ENCODE measurements around the gene SMARCAL1.

The SMARCAL1 gene

GRCh38 chr2:216525972-216526371, 113.7 kb downstream of the SMARCAL1 start (continued):
- TF ChIP-seq HIC1 (tag by site-specific recombination; IDR thresholded peaks at IDR 0.05) (no peak), PRDM6 (tag by site-specific recombination; IDR thresholded peaks at IDR 0.05) (no peak)

- Histone ChIP-seq H3K4me3 (ENCODE audit: low read depth, low read length) (no peak overlapping the region), H3K36me3 (ENCODE audit: control insufficient read depth in 2 of 2, insufficient read depth in 1 of 2, low read length in 2 of 2) (peaks cover 0 to under 1% of the 10 kb centered on the region in 2 experiments; a peak in 1 of 3 replicates), H3K27ac (ENCODE audit: extremely low read depth, low read depth, low read length) (no peak overlapping the region), H3K9me3 (ENCODE audit: control insufficient read depth, insufficient read depth, low read depth, low read length) (no peaks in the 10 kb centered on the region), H3K4me1 (ENCODE audit: control insufficient read depth, insufficient read depth, low read length) (no peaks in the 10 kb centered on the region)
- ChIA-PET CTCF (interaction anchor here (2.5 to 13.1 kb wide), 2 partner anchors 9 to 140 kb away, joined by 11 to 376 read pairs; no protein-coding TSS in a partner anchor), POLR2A (no interaction called here)
- peak; percentile 79 for TF ChIP-seq ZNF366 (tag by site-specific recombination; conservative IDR thresholded peaks at IDR 0.05)
- TF ChIP-seq ZNF112 (tag by site-specific recombination; IDR thresholded peaks at IDR 0.05), result no peak
- TF ChIP-seq PRDM1 (tag by site-specific recombination; IDR thresholded peaks at IDR 0.05), result peak; percentile 98
- TF ChIP-seq ZNF530 (tag by site-specific recombination; IDR thresholded peaks at IDR 0.05; ENCODE audit: low read depth), result peak; percentile 38; the same call in 1 of the 2 replicates
- no peak for TF ChIP-seq ZNF707 (tag by site-specific recombination; IDR thresholded peaks at IDR 0.05)
Observed at GRCh38 chr2:216526939-216527338, 114.7 kb downstream of the SMARCAL1 start.

- Histone ChIP-seq H3K36me3 (ENCODE audit: control insufficient read depth in 2 of 2, insufficient read depth in 1 of 2, low read length in 2 of 2) (no peaks in the 10 kb centered on the region), H3K9me3 (ENCODE audit: control insufficient read depth, insufficient read depth, low read depth, low read length) (no peaks in the 10 kb centered on the region), H3K4me1 (ENCODE audit: control insufficient read depth, insufficient read depth, low read length) (no peaks in the 10 kb centered on the region), H3K4me3 (ENCODE audit: low read depth, low read length) (no peak overlapping the region), H3K27ac (ENCODE audit: extremely low read depth, low read depth, low read length) (no peak overlapping the region)
- CTCF ChIA-PET, result interaction anchor here (2.5 to 13.1 kb wide), 2 partner anchors 10 to 140 kb away, joined by 11 to 376 read pairs; no protein-coding TSS in a partner anchor
- TF ChIP-seq SALL2 (tag by site-specific recombination; IDR thresholded peaks at IDR 0.05; ENCODE audit: borderline replicate concordance) (no peak), PATZ1 (tag by site-specific recombination; IDR thresholded peaks at IDR 0.05) (no peak), ZNF202 (tag by site-specific recombination; IDR thresholded peaks at IDR 0.05; ENCODE audit: borderline replicate concordance) (no peak), ZNF596 (tag by site-specific recombination; IDR thresholded peaks at IDR 0.05) (no peak), ZSCAN5A (tag by site-specific recombination; IDR thresholded peaks at IDR 0.05) (no peak), ZFP69B (tag by site-specific recombination; IDR thresholded peaks at IDR 0.05) (no peak), ZBTB20 (tag by site-specific recombination; IDR thresholded peaks at IDR 0.05) (no peak), ZNF292 (tag by site-specific recombination; IDR thresholded peaks at IDR 0.05; ENCODE audit: borderline replicate concordance, low read depth) (no peak), ZSCAN18 (tag by site-specific recombination; IDR thresholded peaks at IDR 0.05) (no peak), ZNF473 (tag by site-specific recombination; IDR thresholded peaks at IDR 0.05) (no peak), ZNF140 (tag by site-specific recombination; IDR thresholded peaks at IDR 0.05) (no peak), ZNF248 (tag by site-specific recombination; IDR thresholded peaks at IDR 0.05) (no peak), TSHZ1 (tag by site-specific recombination; IDR thresholded peaks at IDR 0.05; ENCODE audit: borderline replicate concordance) (no peak), ZNF112 (tag by site-specific recombination; IDR thresholded peaks at IDR 0.05) (no peak)
- POLR2A ChIA-PET, result no interaction called here
Observed at GRCh38 chr2:216527600-216527999, 115.3 kb downstream of the SMARCAL1 start.

Data from HEK293 (cell line).